ENCODE measurements around the gene BCAR1.

GRCh38 chr16:75203667-75204409 lies 47.6 kb downstream of the BCAR1 start:
- TF ChIP-seq POLR2A (IDR thresholded peaks at IDR 0.05; ENCODE audit: low read length) = no peak
- TF ChIP-seq GATA1 (IDR thresholded peaks at IDR 0.05; ENCODE audit: low read depth, low read length) = no peak
